Left cardiac atrium (tissue), 4 donors: ENCODE data around the gene PTPDC1. TPM values are rescaled to one million over a fixed set of nuclear protein-coding genes. Genes with fewer than 3 reads are reported as not detected.
"Not testable (repeated sequence)": the region's sequence is repeated elsewhere in the genome, so short reads cannot be mapped to it uniquely, and the experiment has no call there.

Experiments used
- ATAC-seq, 2 donors: fragments of 200-7000 bp; cut with Tn5 transposase; one replicate each; pipeline ENCODE4 v1.9.1; 2020; ENCODE audit warnings: mild to moderate bottlenecking in 2 of 2, moderate library complexity in 2 of 2
- DNase-seq: peaks from one replicate; pipeline ENCODE4 v3.0.0-alpha.2; 2020
- intact Hi-C, 2 donors: fragments of 100-400 bp; cut with DNase I; formaldehyde crosslinking; loops; one replicate each; pipeline versions ENCODE4 v1.14.1 to v1.15.1; 2022 to 2023
- total RNA-seq, 2 donors: library from RNA; stranded (reverse); fragmentation: NEBNext Ultra II Directional; extraction: Animal tissue kit (Norgen Biotek cat#: 25700); gene quantifications; one replicate each; pipeline ENCODE4 v1.2.1, GENCODE V29; 2021
- donor health status: DM: no; HTN: yes; CAD: no.
- donor health status: DM: no; HTN: yes; CAD: no; lungs with severe emphysema.
- donor health status: DM: yes; HTN: yes; CAD: no.
- donor health status: Dilated cardiomyopathy.

The PTPDC1 gene
- total RNA-seq, 2 donors from 2014 or later: 9.2 to 15.6 TPM

DNA sequence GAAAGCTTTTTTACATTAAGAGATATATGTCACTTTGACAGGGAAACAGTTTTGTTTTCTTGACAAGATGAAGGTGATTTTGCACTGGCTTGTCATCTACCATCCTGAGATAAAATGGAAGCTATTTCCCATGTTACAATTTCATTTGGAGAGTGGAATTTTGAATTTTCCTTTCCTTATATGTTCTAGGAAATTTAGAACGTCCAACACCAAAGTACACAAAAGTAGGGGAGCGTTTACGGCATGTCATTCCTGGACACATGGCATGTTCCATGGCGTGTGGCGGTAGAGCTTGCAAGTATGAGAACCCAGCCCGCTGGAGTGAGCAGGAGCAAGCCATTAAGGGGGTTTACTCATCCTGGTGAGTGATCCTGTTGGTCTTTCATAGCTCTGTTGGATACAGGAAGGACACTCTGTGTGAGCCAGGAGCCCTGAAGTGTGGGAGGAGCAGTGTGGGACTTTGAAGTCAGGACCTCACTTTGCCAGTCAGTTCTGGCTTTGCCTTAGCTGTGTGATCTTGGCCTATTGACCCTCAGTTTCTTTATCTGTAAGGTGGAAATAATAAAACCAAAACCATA lies 887 bp downstream of the PTPDC1 start:
- intact Hi-C loops: no loop called here
- no peak for DNase-seq
- ATAC-seq: peak in 1 of 2 donors; percentile 17

- intact Hi-C loops: no loop called here
- DNase-seq (no peak), ATAC-seq (peak in 1 of 2 donors; percentile 78)
These were observed 2.5 kb downstream of the PTPDC1 start for GRCh38 chr9:94086486-94087345.

- DNase-seq, ATAC-seq, intact Hi-C loops: not testable (repeated sequence)
These were observed 10.2 kb downstream of the PTPDC1 start for GRCh38 chr9:94094219-94095145.

- peak in 1 of 2 donors; percentile 61 for ATAC-seq
- intact Hi-C loops: no loop called here
- DNase-seq: no peak
These were observed 12.7 kb downstream of the PTPDC1 start for GRCh38 chr9:94096819-94097577.

GRCh38 chr9:94097788-94098414 lies 13.6 kb downstream of the PTPDC1 start:
- ATAC-seq (peak in 1 of 2 donors; percentile 94), DNase-seq (no peak)
- intact Hi-C loops: no loop called here

DNA sequence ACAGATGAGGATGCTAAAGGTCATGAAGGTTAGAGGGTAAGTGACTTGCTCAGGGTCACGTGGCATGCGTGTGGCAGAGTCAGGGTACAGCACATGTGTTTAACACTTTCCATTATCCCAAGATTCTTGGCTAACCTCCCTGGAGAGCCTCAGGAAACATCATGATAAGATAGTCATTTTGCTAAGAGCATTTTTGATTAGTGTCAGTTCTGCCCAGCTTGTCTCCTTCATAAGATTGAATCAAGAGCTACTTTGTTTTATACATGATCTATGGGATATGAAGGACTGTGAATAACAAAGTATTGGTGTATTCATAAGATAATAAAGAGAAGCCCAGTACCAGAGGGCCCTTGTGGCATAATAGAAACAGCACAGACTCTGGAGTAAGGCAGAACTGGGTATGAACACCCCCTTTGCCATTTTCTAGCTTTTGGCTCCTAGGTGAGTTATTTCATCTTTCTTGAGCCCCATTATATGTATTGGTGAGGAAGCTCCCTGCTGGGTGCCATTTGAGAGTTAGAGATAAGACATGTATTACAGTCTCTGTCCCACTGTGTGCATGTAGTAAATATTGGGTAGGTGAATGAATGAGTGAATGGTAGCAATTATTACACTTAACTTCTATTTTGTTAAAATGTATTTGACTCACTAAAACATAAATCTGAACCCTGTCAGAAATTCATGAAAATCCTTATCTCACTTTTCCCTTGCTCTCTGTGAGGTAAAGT lies 16.1 kb downstream of the PTPDC1 start:
- ATAC-seq (no peak), DNase-seq (no peak)
- intact Hi-C loops: no loop called here

DNA sequence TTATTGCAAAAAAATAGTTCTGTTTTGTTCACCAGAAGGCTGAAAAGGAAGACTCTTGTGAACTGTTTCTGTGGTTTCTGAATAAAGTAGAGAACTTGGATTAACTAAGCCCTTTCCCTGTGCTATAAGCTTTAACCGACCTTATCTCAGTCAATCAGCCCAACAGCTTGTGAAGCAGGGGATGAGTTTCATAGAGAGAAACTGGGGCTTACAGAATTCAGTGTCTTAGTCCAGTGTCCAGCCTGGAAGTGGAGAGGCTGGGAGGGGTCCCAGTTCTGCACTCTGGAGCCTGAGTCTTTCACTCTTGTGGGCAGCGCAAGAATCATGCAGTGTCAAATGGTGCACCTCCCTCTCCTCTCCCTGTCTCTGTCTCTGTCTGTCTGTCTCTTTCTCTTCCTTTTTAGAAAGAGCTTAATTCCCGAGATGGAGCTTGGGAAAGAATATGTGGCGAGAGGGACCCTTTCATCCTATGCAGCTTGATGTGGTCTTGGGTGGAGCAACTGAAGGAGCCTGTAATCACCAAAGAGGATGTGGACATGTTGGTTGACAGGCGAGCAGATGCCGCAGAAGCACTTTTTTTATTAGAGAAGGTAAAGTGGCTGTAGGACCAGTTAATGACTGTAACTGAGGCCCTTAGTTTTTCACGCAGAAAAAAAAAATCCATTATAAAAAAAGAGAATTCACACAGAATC lies 17.0 kb downstream of the PTPDC1 start:
- intact Hi-C loops: no loop called here
- DNase-seq (no peak), ATAC-seq (no peak)

DNA sequence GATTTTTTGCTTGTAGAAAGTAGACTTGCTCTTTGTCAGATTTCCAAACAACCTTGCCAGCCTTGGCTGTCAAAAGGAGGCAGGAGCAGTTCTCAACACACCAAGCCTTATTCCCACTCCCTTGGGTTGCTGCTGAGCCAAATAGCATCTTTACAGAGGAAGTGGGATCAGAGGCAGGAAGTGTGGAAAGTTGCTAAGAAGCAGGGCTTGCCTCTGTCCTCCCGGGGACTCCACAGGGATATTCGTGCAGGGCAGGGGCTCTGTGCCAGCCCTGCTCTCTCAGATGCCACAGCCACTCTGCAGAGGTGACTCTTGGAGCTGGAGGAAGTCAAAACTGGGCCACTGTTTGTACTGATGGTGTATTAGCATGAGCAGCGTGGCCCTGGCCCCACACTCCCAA lies 24.3 kb downstream of the PTPDC1 start:
- DNase-seq (peak; percentile 44), ATAC-seq (peak; percentile 69 to 87)

DNA sequence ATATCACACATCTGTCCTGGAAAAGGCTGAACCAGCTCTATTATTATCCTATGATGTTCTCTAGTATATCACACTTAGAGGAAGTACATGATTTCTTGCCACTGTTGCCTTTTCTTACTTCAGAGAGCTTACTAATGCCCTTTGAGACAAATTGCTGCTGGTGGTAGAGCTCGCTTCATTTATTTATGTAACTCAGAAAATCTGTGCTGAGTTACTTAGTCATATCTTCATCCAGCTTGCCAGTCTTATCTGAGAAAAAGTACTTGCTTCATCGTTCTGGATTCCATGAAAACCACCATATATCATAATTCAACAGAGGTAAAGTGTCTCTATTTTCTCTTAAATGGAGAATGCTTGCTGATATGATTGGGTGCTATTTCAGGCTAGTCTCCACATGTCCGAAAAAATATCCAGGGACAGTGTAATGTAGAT lies 26.6 kb downstream of the PTPDC1 start:
- ATAC-seq: peak in 1 of 2 donors; percentile 83
- no peak for DNase-seq
- intact Hi-C loops: no loop called here

More for the DNA sequence above, 24.3 kb downstream of the PTPDC1 start:
- intact Hi-C loops: no loop called here

DNA sequence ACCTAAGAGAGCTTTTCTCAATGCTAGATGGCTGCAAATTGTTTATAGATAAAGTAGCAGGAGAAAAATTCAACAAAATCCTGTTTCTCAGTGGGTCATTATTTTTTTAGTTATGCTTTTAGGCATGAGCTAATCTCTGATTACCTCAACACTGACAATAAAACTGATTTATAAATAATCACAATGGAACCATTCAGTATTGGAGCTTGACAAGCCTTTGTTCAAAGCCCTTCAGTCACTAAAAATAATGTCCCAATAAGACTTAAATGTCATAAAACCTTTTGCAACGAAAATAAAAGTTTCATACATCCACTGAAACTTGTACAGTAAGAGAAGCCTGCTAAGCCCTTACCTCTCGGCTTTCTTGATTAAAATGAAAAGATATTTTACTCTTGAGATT lies 27.2 kb downstream of the PTPDC1 start:
- intact Hi-C loops: no loop called here

GRCh38 chr9:94112716-94113465 lies 28.6 kb downstream of the PTPDC1 start:
- intact Hi-C loops: no loop called here
- no peak for DNase-seq
- ATAC-seq: peak; percentile 66 to 76

More for the DNA sequence above, 27.2 kb downstream of the PTPDC1 start:
- ATAC-seq (no peak), DNase-seq (no peak)

GRCh38 chr9:94120088-94120487 lies 35.8 kb downstream of the PTPDC1 start:
- intact Hi-C loops, DNase-seq, ATAC-seq: not testable (repeated sequence)

- DNase-seq: no peak
- intact Hi-C loops: no loop called here
These were observed 36.7 kb downstream of the PTPDC1 start for GRCh38 chr9:94120854-94121376.

GRCh38 chr9:94126844-94127243 lies 42.6 kb downstream of the PTPDC1 start:
- intact Hi-C loops: no loop called here
- DNase-seq (no peak), ATAC-seq (no peak)

More at GRCh38 chr9:94120854-94121376, 36.7 kb downstream of the PTPDC1 start:
- no peak for ATAC-seq

- ATAC-seq (no peak), DNase-seq (no peak)
- intact Hi-C loops: no loop called here
These were observed 43.5 kb downstream of the PTPDC1 start for GRCh38 chr9:94127806-94128205.

DNA sequence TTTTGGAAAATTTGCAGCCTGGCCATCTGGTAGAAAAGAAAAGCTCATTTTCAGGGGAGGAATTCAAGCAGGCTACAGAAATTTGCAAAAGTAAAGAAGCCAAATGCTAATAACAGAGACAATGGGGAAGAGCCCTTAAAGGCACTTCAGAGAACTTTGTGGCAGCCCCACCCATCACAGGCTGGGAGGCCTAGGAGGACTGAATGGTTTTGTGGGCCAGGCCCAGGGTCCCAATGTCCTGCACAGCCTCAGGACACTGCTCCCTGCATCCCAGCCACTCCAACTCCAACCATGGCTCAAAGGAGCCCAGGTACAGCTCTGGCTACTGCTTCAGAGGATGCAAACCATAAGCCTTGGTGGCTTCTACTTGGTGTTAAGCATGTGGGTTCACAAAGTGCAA lies 44.3 kb downstream of the PTPDC1 start:
- ATAC-seq: no peak
- intact Hi-C loops: no loop called here

More for the DNA sequence above, 44.3 kb downstream of the PTPDC1 start:
- DNase-seq: no peak
